Measurements from ENCODE around the gene PER3.

GRCh38 chr1:7863756-7864328 is 79.8 kb downstream of the PER3 start:
- TF ChIP-seq EGR1 (IDR thresholded peaks at IDR 0.05; ENCODE audit: low read depth in 2 of 2) = no peak
- no peak for TF ChIP-seq CTCF (IDR thresholded peaks at IDR 0.05; ENCODE audit: low read depth, low read length, missing input control)
- TF ChIP-seq, protein P1, sequence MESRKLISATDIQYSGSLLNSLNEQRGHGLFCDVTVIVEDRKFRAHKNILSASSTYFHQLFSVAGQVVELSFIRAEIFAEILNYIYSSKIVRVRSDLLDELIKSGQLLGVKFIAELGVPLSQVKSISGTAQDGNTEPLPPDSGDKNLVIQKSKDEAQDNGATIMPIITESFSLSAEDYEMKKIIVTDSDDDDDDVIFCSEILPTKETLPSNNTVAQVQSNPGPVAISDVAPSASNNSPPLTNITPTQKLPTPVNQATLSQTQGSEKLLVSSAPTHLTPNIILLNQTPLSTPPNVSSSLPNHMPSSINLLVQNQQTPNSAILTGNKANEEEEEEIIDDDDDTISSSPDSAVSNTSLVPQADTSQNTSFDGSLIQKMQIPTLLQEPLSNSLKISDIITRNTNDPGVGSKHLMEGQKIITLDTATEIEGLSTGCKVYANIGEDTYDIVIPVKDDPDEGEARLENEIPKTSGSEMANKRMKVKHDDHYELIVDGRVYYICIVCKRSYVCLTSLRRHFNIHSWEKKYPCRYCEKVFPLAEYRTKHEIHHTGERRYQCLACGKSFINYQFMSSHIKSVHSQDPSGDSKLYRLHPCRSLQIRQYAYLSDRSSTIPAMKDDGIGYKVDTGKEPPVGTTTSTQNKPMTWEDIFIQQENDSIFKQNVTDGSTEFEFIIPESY (IDR thresholded peaks at IDR 0.05) = no peak
- no peak for TF ChIP-seq TAF1 (conservative IDR thresholded peaks at IDR 0.05)
- no peak for TF ChIP-seq MAX (IDR thresholded peaks at IDR 0.05)
